HG03064 (cell line): ENCODE results near the gene ADAMTS17.

ENCODE experiments used
- ATAC-seq: cut with Tn5 transposase; IDR thresholded peaks from one replicate; pipeline ENCODE4 v1.9.1; 2021; ENCODE audit warnings: low read depth; ENCODE audit not compliant: unreplicated experiment

The ADAMTS17 gene

DNA sequence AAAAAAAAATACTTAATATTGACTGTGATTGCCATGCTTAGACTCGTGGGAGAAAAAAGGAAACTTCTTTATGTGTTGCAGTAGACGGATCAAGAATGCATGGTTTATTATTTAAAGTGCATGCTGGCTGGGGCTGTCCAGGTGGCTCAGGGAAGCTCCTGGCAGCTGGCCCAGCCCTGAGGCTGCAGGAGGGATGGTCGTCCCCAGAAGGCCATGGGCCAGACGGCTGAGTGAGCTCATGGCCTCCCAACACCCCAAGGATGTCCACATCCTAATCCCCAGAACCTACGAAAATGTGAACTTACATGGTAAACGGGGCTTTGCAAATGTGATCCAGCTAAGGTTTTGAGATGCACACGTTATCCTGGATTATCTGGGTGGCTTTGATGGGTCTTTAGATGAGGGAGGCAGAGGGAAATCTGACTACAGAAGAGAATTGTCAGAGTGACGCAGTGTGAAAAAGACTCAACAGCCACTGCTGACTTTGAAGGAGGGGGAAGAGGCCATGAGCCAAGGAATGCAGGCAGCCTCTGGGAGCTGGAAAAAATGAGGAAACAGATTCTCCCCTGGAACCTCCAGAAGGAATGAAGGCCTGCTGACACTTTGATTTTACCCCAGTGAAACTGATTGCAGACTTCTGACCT, 29.8 kb downstream of the ADAMTS17 start:
- ATAC-seq = no peak

DNA sequence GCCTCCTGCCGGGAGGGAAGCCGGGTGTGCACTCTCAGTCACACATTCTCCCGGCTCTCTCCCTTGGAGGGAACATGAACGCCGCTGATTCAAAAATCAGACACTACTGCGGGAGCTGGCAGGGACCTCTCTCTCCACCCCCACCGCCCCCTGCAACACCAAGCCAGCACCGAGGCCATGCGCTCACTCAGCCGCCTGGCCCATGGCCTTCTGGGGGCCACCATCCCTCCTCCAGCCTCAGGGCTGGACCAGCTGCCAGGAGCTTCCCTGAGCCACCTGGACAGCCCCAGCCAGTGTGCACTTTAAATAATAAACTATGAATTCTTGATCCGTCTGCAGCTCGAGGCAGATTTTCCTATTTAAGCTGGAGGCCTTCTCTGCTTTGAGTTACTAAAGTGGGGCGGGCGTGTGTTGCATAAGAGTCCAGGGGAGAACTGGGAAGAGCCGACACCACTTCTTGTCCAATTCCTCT, 30.6 kb downstream of the ADAMTS17 start:
- no peak for ATAC-seq

DNA sequence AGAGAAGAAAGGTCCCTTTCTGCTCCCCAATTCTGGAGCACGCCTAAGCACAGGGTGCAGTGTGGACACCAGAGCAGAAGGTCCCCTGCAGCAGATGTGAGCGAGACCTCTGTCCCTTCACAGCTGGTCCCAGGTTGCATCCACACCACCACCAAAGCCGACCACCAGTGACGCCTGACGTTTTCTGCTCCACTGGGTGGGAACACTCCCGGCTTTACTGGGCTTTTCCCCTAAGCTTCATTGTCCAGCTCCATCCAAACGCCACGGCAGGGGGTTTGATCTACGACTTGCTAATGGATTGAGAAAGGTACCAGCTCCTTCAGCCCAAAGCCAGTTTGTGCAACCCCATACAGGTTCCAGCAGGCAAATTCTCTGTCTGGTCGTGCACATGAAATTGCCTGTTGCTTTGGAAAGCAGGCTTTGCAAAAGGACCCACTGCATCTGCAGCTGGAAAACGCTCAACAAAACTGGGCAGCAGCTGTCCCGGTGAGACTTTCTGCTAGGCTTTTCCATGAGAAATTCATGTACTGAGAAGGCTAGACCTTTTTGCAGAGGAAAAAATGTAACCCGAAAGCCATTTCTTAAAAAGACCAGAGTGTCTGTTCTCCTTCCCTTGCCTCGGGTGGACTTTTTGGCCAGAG, 31.1 kb downstream of the ADAMTS17 start:
- no peak for ATAC-seq

DNA sequence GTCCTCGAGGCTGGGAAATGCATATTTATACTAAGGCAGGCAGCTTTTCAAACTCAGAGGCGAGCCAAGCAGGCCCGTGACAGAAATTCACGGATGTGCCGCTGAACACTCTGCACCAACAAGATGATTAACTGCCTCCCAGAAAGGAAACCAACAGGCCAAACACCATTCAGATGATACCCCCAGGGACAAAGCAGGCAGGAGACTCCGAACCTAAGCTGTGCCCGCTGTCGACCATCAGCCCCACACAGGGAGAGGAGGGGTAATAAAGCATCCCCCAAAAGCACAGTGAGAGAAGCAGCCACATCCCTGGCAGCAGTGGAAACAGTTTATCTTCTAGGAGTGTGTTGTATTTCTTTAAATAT, 31.8 kb downstream of the ADAMTS17 start:
- ATAC-seq = no peak

DNA sequence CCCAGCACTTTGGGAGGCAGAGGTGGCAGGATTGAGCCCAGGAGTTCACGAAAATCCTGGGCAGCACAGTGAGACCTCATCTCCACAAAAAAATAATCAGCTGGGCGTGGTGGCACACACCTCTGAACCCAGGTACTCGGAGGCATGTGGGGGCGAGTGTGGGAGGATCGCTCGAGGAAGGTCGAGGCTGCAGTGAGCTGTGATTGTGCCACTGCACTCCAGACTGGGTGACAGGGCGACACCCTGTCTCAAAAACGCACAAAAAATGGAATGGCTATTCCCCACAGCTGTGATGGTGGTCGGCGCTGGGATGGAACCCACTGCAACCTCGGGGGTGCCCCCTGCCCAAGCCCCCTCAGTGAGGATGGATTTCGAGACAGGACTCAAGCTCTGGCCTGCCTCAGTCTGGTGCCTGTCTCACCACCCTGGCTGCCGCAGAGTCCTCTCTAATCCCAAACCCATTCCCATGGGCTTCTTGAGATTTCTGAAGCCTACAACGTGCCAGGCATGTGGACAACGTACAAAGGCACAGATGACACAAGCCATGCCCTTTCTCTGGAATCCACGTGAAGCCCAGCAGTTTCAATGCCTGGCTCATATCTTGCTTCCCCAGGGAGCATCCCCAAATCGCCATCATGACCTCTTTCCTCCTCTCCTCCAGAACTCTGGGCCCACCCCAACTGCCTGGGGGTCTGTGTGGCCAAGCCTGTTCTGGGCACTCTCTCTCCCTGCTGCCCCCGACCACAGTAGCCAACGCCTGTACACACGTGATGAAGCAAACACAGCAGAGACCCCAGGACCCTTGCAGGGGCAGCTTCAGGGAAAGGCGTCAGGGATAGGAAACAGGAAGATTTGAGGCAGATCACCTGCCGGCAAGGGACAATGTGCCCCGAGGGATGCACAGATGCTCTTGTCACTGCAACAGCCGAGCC, 32.4 kb downstream of the ADAMTS17 start:
- no peak for ATAC-seq

DNA sequence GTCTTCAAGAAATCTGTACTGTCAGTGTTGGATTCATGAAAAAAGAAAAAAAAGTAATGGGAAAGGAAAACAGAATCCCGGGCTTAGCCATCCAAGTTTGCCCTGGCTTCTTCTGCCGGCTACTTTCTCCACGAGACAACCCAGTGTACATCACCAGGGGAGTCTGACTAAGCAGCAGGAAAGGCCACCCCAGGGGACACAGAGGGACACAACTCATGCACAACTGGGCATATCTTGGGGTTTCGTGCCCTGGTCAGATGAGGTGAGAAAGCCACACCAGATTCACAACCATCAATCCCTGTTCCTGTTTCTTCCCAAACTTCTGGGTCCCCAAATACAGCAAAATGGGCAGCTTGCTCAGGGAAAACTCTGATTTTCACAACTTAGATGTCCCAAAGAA, 33.2 kb downstream of the ADAMTS17 start:
- no peak for ATAC-seq

DNA sequence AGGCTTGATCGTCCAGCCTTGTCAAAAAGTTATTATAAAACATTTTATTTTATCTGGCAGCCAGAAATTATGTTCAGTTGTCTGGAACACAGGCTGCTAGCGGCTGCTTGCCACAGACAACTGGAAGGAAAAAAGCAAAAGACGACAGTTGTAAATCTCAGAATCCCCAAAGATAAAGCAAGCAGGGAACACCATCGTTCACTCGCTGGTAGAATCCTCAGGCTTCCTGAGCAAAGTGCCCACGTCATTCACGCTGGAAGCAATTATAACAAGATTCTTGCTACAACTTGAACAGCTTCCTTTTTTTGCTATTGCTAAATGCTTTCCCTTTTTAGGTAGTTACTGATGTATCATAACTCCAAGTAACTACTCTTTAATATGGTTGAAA, 33.6 kb downstream of the ADAMTS17 start:
- ATAC-seq = no peak

DNA sequence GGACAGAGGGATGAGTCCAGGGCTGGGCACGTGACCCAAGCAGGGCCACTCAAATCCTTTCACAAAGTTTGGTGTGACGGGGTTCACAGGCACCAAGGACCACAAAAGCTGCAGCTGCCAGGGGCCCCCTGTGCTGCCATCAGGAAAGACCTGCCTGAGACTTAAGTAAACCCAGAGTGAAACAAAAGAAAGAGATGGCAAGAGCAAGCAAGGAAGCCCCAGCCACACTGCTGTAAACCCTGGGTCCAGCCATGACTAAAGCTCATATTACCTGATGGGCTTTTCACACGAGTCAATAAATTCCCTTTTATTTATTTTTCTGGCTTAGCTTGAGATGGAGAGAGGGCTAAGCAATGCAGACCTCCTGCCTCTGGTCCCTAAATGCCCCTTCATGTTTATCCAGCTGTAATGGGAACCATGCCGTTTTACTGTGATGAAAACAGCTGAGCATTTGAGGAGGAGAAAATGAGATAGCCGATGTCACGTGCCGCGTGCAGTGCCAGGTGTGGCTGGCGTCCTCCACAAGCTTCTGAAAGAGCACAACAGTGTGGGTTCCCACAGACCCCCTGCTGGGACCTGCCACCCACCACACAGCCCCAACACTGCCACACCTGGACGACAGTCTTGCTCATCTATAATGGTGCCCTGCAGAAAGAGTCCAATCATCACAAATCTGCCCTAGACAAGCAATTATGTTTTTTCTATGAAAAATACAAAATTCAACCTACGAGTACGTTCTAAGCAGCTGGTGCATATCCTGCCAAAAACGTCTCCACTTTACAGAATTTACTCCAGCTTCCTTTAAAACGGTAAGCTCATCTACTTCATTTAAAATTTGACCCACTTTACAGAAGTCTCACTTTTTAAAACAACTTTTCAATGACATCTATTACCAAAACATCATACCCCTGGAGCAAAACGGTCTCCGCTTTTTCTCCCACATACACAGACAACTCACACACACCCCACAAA, 34.2 kb downstream of the ADAMTS17 start:
- no peak for ATAC-seq

DNA sequence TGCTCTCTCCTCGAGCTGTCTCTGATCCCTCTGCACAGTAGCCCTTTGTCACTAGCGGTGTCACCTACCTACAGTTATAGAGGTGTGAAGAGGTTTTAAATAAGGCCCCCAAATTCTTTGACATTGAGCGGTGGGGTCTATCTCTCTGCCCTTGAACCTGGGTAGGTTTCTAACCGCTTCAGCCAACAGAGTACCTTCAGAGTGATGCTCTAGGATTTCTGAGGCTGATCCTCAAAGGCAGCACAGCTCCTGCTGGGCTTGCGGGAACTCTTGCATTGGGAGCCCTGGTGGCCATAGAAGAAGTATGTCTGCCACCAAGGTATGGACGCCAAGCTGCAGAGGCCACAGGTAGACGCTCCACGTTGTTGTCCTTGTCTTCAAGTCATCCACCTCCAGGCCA, 35.7 kb downstream of the ADAMTS17 start:
- ATAC-seq = no peak

DNA sequence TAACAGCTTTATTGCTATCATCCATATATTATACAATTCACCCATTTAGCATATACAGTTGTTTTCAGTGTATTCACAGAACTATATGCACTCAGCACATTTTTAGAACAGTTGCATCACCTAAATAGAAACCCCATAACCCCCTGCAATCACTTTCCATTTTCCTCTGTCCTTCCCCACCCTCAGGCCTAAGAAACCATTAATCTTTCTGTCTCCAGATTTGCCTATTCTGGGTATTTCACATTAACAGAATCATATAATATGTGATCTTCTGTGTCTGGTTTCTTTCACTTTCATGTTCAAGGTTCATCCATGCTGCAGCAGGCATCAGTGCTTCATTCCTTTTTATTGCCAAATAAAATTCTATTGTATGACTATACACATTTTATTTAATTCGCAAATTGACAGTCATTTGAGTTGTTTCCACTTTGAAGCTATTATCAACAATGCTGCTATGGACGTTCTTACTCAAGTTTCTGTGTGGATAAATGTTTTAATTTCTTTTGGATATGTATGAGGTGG, 39.8 kb downstream of the ADAMTS17 start:
- ATAC-seq = no peak

DNA sequence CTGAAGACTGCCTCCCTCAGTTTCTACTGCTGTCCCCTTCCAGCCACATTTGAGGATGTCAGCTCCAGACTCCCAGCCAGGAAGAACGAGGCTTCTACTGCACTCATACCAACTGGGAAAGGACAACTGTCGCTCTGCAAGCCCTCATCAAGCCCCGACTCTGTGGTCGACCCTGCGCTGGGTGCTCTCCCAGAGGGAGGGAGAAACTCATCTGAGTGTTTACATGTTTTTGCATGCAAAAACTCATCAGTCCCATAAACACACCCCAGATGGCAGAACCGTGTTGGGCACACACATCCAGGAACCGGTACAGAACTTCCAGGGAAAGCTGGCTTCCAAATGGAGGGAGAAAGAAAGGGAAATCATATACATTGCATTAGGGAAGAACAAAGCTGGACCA, 43.5 kb downstream of the ADAMTS17 start:
- ATAC-seq = no peak

DNA sequence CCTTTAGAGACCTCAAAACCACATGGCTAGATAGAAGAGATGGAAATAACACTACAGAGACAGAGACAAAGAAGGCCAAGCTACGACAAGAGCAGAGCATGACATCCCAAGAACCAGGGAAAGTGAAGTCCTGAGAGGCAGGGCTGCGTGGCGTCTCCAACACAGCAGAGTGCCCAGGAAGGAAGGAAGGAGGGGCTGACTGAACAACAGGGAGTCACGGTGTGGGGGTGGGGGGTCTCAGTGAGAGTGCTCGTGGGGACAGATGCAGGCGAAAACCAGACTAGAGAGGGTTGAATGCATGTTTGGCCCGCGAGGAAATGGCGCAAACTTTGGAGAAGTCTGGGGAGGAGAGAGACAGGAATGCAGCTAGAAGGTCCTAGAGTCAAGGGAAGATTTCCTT, 44.0 kb downstream of the ADAMTS17 start:
- ATAC-seq = no peak

DNA sequence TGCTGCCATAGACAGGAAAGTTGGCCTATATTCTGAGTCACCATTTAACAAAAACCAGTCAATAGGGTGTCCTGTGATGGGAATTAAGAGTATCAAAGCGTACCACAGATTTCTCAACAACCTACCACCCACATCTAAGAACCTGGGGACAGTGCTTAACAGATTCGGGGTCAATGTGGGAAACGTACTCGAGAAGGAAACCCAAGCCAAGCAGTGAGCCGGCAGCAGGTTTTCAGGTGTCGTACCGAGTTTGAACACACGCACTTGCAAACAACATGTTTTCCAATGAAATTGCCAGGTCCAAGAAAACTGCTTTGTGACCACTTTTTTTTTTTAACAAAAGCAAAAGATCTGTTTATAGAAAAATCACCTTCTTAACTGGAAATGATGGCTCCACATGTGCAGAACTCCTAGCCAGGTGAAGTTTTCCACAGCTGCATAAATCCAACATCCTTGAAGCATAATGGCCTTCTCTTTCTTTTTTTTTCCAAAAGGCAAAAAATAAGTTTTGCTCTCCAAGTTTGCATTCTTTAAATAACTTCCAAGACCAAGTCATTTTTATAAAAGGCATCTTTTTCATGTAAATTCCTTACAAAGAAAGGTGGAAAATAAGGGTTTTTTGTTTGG, 45.7 kb downstream of the ADAMTS17 start:
- no peak for ATAC-seq

DNA sequence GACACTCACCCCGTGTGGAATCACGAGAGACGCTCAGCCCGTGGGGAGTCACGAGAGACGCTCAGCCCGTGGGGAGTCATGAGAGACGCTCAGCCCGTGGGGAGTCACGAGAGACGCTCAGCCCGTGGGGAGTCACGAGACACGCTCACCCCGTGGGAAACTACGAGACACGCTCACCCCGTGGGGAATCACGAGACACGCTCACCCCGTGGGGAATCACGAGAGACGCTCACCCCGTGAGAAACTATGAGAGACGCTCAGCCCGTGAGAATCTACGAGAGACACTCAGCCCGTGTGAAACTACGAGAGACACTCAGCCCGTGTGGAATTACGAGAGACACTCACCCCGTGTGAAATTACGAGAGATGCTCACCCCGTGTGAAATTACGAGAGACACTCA, 49.8 kb downstream of the ADAMTS17 start:
- no peak for ATAC-seq

DNA sequence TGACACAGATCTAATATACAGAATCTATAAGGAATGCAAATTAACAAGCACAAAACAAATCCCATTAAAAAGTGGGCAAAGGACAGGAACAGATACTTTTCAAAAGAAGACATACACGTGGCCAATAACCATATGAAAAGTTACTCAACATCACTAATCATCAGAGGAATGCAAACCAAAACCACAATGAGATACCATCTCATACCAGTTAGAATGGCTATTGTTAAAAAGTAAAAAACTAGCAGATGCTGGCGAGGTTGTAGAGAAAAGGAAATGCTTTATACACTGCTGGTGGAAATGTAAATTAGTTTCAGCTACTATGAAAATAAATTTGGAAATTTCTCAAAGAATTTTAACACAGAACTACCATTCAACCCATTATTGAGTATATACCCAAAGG, 50.7 kb downstream of the ADAMTS17 start:
- no peak for ATAC-seq

DNA sequence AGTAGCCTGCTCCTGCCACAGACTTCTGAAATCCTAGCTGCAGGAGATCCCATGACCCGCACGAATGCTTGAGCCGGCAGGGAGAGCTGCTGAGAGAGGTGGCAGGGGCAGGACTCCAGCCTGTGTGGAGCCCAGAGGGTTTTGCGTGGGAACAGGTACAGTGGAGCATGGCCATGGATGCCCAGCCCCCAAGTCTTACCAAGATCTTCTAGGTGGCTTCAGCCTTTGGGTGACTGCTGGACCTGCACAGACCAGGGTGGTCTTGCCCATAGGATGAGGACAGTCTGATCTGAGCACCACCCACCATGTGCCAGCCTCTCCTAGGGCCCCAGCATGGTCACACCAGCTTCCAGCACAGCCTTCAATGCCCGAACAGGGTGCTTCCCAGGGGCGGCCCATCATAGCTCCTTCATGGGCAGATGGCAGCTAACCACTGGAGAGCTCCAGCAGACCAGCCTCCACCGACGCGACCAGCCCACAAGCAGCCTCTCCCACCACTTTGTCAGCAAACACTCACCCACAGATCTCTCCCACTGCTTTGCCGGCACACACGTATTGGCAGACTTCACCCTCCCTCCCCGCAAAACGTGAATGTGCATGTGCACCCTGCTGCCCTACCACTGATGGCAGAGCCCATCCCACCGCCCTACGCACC, 56.0 kb downstream of the ADAMTS17 start:
- ATAC-seq = no peak

DNA sequence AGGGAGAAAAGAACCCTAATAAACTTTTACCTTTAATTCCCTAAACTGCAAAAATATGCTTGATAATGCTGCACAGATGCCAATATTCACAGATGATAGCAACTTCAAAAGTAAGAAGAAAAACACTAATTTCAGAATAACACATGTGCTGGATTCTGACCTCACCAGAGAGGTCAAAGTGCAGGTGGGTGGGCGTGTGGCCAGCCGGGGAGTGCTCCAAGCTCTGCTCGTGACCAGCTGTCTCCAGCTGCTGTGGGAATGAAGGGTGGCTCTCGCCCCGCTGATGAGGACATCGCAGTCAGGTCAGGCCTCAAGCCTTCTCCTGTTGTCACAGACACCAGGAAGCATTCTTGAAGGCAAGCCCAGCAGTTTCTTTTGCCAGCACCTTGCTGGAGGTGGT, 57.1 kb downstream of the ADAMTS17 start:
- no peak for ATAC-seq

DNA sequence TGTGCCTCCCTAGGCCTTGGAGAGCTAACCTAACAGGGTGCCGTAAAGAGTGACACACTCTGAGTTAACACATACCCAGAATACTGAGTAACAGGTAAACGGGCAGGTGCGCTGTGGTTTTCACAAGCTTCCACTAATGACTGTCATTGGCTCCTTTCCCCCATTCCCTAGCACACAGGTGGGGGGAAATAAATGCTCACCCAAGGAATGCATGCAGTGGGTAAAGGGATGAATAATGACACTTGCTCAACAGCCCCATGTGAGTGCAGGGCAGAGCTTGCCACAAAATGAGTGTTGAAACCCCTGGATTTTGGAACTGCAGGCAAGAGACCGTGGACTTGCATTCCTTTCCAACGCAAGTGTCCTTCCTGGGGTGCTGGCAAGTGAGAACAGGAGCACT, 57.6 kb downstream of the ADAMTS17 start:
- ATAC-seq = no peak
